Neural progenitor cell (in vitro differentiated cells): ENCODE results near the gene ZFR2. TPM values are rescaled to one million over a fixed set of nuclear protein-coding genes. Genes with fewer than 3 reads are reported as not detected.

Experiments
- DNase-seq: peaks from one replicate; pipeline ENCODE4 v3.0.0-alpha.2; 2016; ENCODE audit warnings: low spot score
- H2AFZ ChIP-seq: fragments of 200-600 bp; sonication (generic); replicated peaks from 2 replicates; pipeline ENCODE4 v1.6.1; 2016; ENCODE audit warnings: antibody characterized with exemption
- H3F3A ChIP-seq: fragments of 200-600 bp; sonication (generic); 2 replicates; pipeline ENCODE4 v1.6.1; 2016; ENCODE audit warnings: antibody characterized with exemption, low read depth
- H3K27ac ChIP-seq: fragments of 200-600 bp; sonication (generic); 2 replicates; pipeline ENCODE4 v1.5.1; 2016; ENCODE audit warnings: mild to moderate bottlenecking
- H3K27me3 ChIP-seq: fragments of 200-600 bp; sonication (generic); 2 replicates; pipeline ENCODE4 v1.6.1; 2016; ENCODE audit warnings: mild to moderate bottlenecking, moderate library complexity
- H3K36me3 ChIP-seq: fragments of 200-600 bp; sonication (generic); 2 replicates; pipeline ENCODE4 v1.5.1; 2016
- H3K4me1 ChIP-seq: fragments of 200-600 bp; sonication (generic); 2 replicates; pipeline ENCODE4 v1.6.1; 2016; ENCODE audit warnings: mixed run types
- H3K4me2 ChIP-seq: fragments of 200-600 bp; sonication (generic); 2 replicates; pipeline ENCODE4 v1.6.1; 2016
- H3K4me3 ChIP-seq: fragments of 200-600 bp; sonication (generic); 2 replicates; pipeline ENCODE4 v1.5.1; 2016
- H3K79me2 ChIP-seq: fragments of 200-600 bp; sonication (generic); 2 replicates; pipeline ENCODE4 v1.6.1; 2016; ENCODE audit warnings: low read depth
- H3K9ac ChIP-seq: fragments of 200-600 bp; sonication (generic); 2 replicates; pipeline ENCODE4 v1.6.1; 2016
- H3K9me3 ChIP-seq: fragments of 200-600 bp; sonication (generic); 2 replicates; pipeline ENCODE4 v1.5.1; 2016; ENCODE audit warnings: low read depth
- H4K20me1 ChIP-seq: fragments of 200-600 bp; sonication (generic); 2 replicates; pipeline ENCODE4 v1.6.1; 2016; ENCODE audit warnings: low read depth
- H3K27ac Mint-ChIP-seq: 3 replicates; pipeline ENCODE4 v1.8.0; 2021; ENCODE audit warnings: mixed read lengths
- H3K27me3 Mint-ChIP-seq: 2 replicates; pipeline ENCODE4 v1.8.0; 2022; ENCODE audit warnings: low read depth, mild to moderate bottlenecking, inconsistent platforms, moderate library complexity, mixed read lengths; ENCODE audit not compliant: insufficient read depth
- H3K36me3 Mint-ChIP-seq: 3 replicates; pipeline ENCODE4 v1.8.0; 2021; ENCODE audit warnings: mixed read lengths
- H3K4me1 Mint-ChIP-seq: 3 replicates; pipeline ENCODE4 v1.8.0; 2021; ENCODE audit warnings: mixed read lengths
- H3K4me3 Mint-ChIP-seq: 3 replicates; pipeline ENCODE4 v1.8.0; 2021; ENCODE audit warnings: mild to moderate bottlenecking, moderate library complexity, mixed read lengths
- H3K9me3 Mint-ChIP-seq: 3 replicates; pipeline ENCODE4 v1.8.0; 2020; ENCODE audit warnings: mixed read lengths
- CTCF ChIP-seq: fragments of 200-600 bp; sonication (generic); IDR thresholded peaks from 2 replicates; pipeline ENCODE4 v1.5.1; 2017; ENCODE audit warnings: antibody characterized with exemption, mild to moderate bottlenecking
- EZH2 ChIP-seq: fragments of 200-600 bp; sonication (generic); IDR thresholded peaks from 2 replicates; pipeline ENCODE4 v1.6.1; 2017; ENCODE audit warnings: antibody characterized with exemption, mild to moderate bottlenecking, moderate library complexity
- EZH2phosphoT487 ChIP-seq: fragments of 200-600 bp; sonication (generic); IDR thresholded peaks from 2 replicates; pipeline ENCODE4 v1.6.1; 2017; ENCODE audit warnings: antibody characterized with exemption
- total RNA-seq: library from RNA; depleted of rRNA; stranded (reverse); fragments of >200 nt; gene quantifications from 2 replicates; pipeline ENCODE4 v1.2.3, GENCODE V29; 2015; ENCODE audit warnings: low replicate concordance

The ZFR2 gene
- total RNA-seq, 1 donor from 2014 or later: 8.9 TPM

- H3K4me3 Mint-ChIP-seq: no peak overlapping the region
- no peak overlapping the region for H3K4me2 ChIP-seq
- no peak for TF ChIP-seq CTCF
- TF ChIP-seq EZH2phosphoT487: no peak
- no peak for TF ChIP-seq EZH2
Observed at GRCh38 chr19:3910105-3910504, 41.3 kb upstream of the ZFR2 start.

GRCh38 chr19:3908266-3909054 is 39.6 kb upstream of the ZFR2 start:
- H3K9ac ChIP-seq: no peak overlapping the region
- H3K4me1 ChIP-seq: no peaks in the 10 kb centered on the region
- TF ChIP-seq EZH2: no peak
- no peak for TF ChIP-seq CTCF
- H2AFZ ChIP-seq: no peak overlapping the region
- H3K27ac ChIP-seq: no peak overlapping the region
- H3K9me3 ChIP-seq: peaks cover 4% of the 10 kb centered on the region
- Mint-ChIP-seq H3K27me3 (peaks cover 10% of the 10 kb centered on the region), H3K36me3 (peaks cover 8% of the 10 kb centered on the region), H3K4me1 (no peaks in the 10 kb centered on the region), H3K9me3 (peaks cover 10% of the 10 kb centered on the region), H3K4me3 (no peak overlapping the region), H3K27ac (no peak overlapping the region)
- H3F3A ChIP-seq: no peaks in the 10 kb centered on the region
- DNase-seq: no peak
- H3K79me2 ChIP-seq: no peaks in the 10 kb centered on the region
- H3K27me3 ChIP-seq: no peaks in the 10 kb centered on the region
- no peaks in the 10 kb centered on the region for H3K36me3 ChIP-seq
- no peak overlapping the region for H3K4me3 ChIP-seq
- no peak overlapping the region for H3K4me2 ChIP-seq
- no peaks in the 10 kb centered on the region for H4K20me1 ChIP-seq

More at GRCh38 chr19:3910105-3910504, 41.3 kb upstream of the ZFR2 start:
- DNase-seq: no peak
- Histone ChIP-seq H2AFZ (no peak overlapping the region), H3K4me3 (no peak overlapping the region), H3F3A (no peaks in the 10 kb centered on the region), H3K9me3 (peaks cover 4% of the 10 kb centered on the region), H3K27ac (no peak overlapping the region), H3K27me3 (no peaks in the 10 kb centered on the region), H3K79me2 (no peaks in the 10 kb centered on the region), H4K20me1 (no peaks in the 10 kb centered on the region), H3K4me1 (no peaks in the 10 kb centered on the region), H3K9ac (no peak overlapping the region), H3K36me3 (no peaks in the 10 kb centered on the region)
- Mint-ChIP-seq H3K27ac (no peak overlapping the region), H3K9me3 (peaks cover 10% of the 10 kb centered on the region), H3K4me1 (no peaks in the 10 kb centered on the region), H3K36me3 (peaks cover 8% of the 10 kb centered on the region), H3K27me3 (peaks cover 8% of the 10 kb centered on the region)

GRCh38 chr19:3907626-3908265 is 38.9 kb upstream of the ZFR2 start:
- no peaks in the 10 kb centered on the region for H3K4me1 Mint-ChIP-seq
- H3K36me3 Mint-ChIP-seq: peaks cover 8% of the 10 kb centered on the region
- H3K27me3 Mint-ChIP-seq: peaks cover 8% of the 10 kb centered on the region
- H3K4me3 ChIP-seq: no peak overlapping the region
- no peaks in the 10 kb centered on the region for H3K4me1 ChIP-seq
- TF ChIP-seq CTCF (no peak), EZH2phosphoT487 (no peak), EZH2 (no peak)
- no peaks in the 10 kb centered on the region for H3K27me3 ChIP-seq
- H4K20me1 ChIP-seq: no peaks in the 10 kb centered on the region
- no peaks in the 10 kb centered on the region for H3F3A ChIP-seq
- no peak overlapping the region for H3K27ac Mint-ChIP-seq
- peaks cover 10% of the 10 kb centered on the region for H3K9me3 Mint-ChIP-seq
- no peak for DNase-seq
- no peak overlapping the region for H3K4me2 ChIP-seq
- H3K4me3 Mint-ChIP-seq: no peak overlapping the region
- H2AFZ ChIP-seq: no peak overlapping the region
- H3K36me3 ChIP-seq: no peaks in the 10 kb centered on the region
- no peaks in the 10 kb centered on the region for H3K79me2 ChIP-seq
- peaks cover 4% of the 10 kb centered on the region for H3K9me3 ChIP-seq
- H3K9ac ChIP-seq: no peak overlapping the region
- no peak overlapping the region for H3K27ac ChIP-seq
